Measurements from ENCODE around the gene NACA. TPM values are rescaled to one million over a fixed set of nuclear protein-coding genes. Genes with fewer than 3 reads are reported as not detected.

The NACA gene
- total and polyA plus RNA-seq, 2 of the 13 experiments (the other 11 are each of a cell fraction or from before 2014, with no cell fraction given), result 799 to 1,700 TPM

GRCh38 chr12:56694161-56694560, 30.9 kb downstream of the NACA start:
- CTCF ChIA-PET (ENCODE audit: low intra/inter-chr PET ratio, low total read pairs), result no interaction called here
- no TSS peak for BruUV-seq (replicated peaks)
- FAIRE-seq, result no peak
- no peak overlapping the region for H3K4me3 ChIP-seq (replicated peaks in 1 of 3; ENCODE audit: insufficient read depth in 1 of 3, low read depth in 2 of 3, low read length in 3 of 3)
- no peaks in the 10 kb centered on the region for H3K36me3 ChIP-seq (replicated peaks in 1 of 2; ENCODE audit: control insufficient read depth in 1 of 2, insufficient read depth in 2 of 2, low read length in 2 of 2)
- H3K27me3 ChIP-seq (ENCODE audit: control insufficient read depth in 1 of 2, insufficient read depth in 2 of 2, low read length in 2 of 2), result no peaks in the 10 kb centered on the region
- no peak overlapping the region for H2AFZ ChIP-seq (ENCODE audit: low read length)
- DNase-seq (ENCODE audit: low spot score), result no peak
- H3K9me3 ChIP-seq (ENCODE audit: low read length), result no peaks in the 10 kb centered on the region
- in situ Hi-C loops (cut with HindIII; ENCODE audit: extremely low pct_ligation_motif_present, low pct_unique_long_range_greater_than_20kb), result no loop called here
- peak; percentile 57 for ATAC-seq
- no peaks in the 10 kb centered on the region for H4K20me1 ChIP-seq (ENCODE audit: insufficient read depth, low read length)
- POLR2A ChIA-PET, result interaction anchor here (0.7 kb wide), 1 partner anchor 315 kb away, joined by 3 read pairs; no protein-coding TSS in a partner anchor
- H3K4me1 ChIP-seq (ENCODE audit: insufficient read depth, low read length), result peaks cover 2% of the 10 kb centered on the region
- no peaks in the 10 kb centered on the region for H3K79me2 ChIP-seq (ENCODE audit: insufficient read depth, low read length)
- intact Hi-C loops (cut with micrococcal nuclease; ENCODE audit: unreplicated experiment), result no loop called here
- WGBS (ENCODE audit: low lambda C conversion rate), result 50% methylated on average over 5 of the region's 5 CpGs
- no peak for TF ChIP-seq U2AF1 (optimal IDR thresholded peaks at IDR 0.05; ENCODE audit: low read depth, low read length)
- no peak for TF ChIP-seq ZNF687 (CRISPR knock-in tag; IDR thresholded peaks at IDR 0.05)
- no peak for TF ChIP-seq ZNF605 (CRISPR knock-in tag; IDR thresholded peaks at IDR 0.05)
- TF ChIP-seq ELF4 (CRISPR knock-in tag; IDR thresholded peaks at IDR 0.05; ENCODE audit: borderline replicate concordance), result no peak
- TF ChIP-seq ELF3 (CRISPR knock-in tag; IDR thresholded peaks at IDR 0.05), result no peak
- TF ChIP-seq ZNF205 (CRISPR knock-in tag; IDR thresholded peaks at IDR 0.05), result no peak
- TF ChIP-seq SNAI1 (CRISPR knock-in tag; IDR thresholded peaks at IDR 0.05; ENCODE audit: borderline replicate concordance), result no peak
- no peak for TF ChIP-seq ZNF207 (IDR thresholded peaks at IDR 0.05; ENCODE audit: borderline replicate concordance)
- no peak for TF ChIP-seq THRA (CRISPR knock-in tag; IDR thresholded peaks at IDR 0.05; ENCODE audit: borderline replicate concordance)
- TF ChIP-seq EHMT2 (IDR thresholded peaks at IDR 0.05; ENCODE audit: borderline replicate concordance, low read depth, low read length), result no peak
- no peak for TF ChIP-seq HNF4G (IDR thresholded peaks at IDR 0.05; ENCODE audit: borderline replicate concordance, low read depth, low read length)
- TF ChIP-seq HNF4G (CRISPR knock-in tag; IDR thresholded peaks at IDR 0.05; ENCODE audit: borderline replicate concordance, low read depth), result no peak
- TF ChIP-seq AHR (CRISPR knock-in tag; IDR thresholded peaks at IDR 0.05), result no peak
- TF ChIP-seq MBNL3 (CRISPR knock-in tag; conservative IDR thresholded peaks at IDR 0.05), result no peak
- TF ChIP-seq NCOA1 (CRISPR knock-in tag; IDR thresholded peaks at IDR 0.05), result no peak
- no peak for TF ChIP-seq ZSCAN22 (CRISPR knock-in tag; IDR thresholded peaks at IDR 0.05)
- no peak overlapping the region for H3K27ac ChIP-seq (ENCODE audit: extremely low read length, insufficient read depth, low read length)
- no peak overlapping the region for H3K9ac ChIP-seq (ENCODE audit: insufficient read depth, low read depth, low read length)
- H3K4me2 ChIP-seq (ENCODE audit: low read depth, low read length), result no peak overlapping the region
